Stimulated activated CD4-positive, alpha-beta T cell treated with anti-CD3 and anti-CD28 coated beads, TNF-alpha, amount 100 ng/mL, for 48 hours (primary cell): Measurements from ENCODE around the gene ANKRD39.

Experiments used
- DNase-seq, 3 donors: peaks; one replicate each; pipeline ENCODE4 v3.0.0-alpha.2; 2020; ENCODE audit warnings: low read depth in 3 of 3

The ANKRD39 gene

DNA sequence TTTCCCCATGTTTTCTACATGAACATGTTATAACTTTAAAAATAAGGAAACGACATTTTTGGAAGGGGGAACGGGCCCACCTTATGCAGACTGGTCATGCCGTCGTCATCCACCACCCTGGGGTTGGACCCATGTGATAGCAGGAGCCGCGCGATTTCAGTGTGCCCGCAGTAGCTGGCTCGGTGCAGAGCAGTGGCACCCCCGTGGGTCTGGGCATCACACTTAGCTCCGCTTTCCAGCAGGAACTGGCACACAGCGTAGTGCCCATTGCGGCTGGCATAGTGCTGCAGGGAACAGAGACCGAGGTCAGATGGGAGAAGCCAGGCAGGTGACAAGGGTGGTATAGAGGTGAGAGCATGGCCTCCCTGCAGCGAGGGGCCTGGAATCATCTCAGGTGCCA is 4.5 kb downstream of the ANKRD39 start:
- no peak for DNase-seq

DNA sequence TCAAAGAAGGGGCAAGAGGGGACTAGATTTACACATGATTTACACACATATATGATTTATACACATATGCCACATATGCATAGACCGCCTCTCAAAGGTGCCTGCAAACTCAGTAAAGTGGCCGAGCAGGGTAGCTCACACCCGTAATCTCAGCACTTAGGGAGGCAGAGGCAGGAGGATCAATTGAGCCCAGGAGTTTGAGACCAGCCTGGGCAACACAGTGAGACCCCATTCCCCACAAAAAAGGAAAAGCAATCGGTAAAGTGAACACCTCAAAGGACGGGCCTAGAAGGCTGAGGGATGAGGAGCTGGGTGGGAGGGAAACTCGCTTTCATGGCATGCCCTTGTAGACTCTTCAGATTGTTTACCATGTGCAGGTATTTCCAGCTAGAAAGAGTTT is 5.1 kb downstream of the ANKRD39 start:
- no peak for DNase-seq

DNA sequence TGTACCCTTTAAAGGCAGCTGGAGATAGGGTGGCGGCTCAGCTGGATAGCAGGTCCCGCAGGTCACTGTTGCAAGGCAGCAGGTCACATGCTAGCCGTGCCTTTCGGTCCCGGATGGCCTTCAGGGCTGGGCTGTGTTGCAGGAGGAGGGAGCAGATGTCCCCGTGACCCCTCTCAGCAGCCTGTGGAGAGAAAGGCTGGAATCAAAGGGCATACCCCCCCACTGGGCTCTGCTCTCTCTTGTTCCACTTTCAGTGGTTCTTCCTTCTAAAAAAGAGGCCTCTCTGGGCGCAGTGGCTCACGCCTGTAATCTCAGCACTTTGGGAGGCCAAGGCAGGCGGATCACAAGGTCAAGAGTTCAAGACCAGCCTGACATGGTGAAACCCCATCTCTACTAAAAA is 9.6 kb downstream of the ANKRD39 start:
- DNase-seq, result no peak

DNA sequence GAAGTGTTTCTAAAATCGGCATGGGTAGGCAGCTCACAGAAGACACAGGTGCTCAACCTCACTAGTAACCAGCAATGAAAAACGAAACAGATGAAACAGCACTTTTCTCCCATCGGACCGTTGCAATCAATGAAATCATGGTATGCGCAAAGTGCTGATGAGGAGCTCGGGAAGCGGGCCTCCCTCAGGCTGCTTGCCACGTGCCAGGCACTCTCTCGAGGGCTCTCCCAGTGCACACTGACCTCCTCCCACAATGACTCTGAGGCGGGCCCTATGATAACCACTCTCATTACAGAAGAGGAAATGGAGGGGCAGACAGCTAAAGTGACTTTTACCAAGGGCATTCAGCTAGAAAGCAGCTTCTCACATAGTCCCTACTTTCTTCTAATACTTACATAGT is 10.2 kb downstream of the ANKRD39 start:
- no peak for DNase-seq

DNA sequence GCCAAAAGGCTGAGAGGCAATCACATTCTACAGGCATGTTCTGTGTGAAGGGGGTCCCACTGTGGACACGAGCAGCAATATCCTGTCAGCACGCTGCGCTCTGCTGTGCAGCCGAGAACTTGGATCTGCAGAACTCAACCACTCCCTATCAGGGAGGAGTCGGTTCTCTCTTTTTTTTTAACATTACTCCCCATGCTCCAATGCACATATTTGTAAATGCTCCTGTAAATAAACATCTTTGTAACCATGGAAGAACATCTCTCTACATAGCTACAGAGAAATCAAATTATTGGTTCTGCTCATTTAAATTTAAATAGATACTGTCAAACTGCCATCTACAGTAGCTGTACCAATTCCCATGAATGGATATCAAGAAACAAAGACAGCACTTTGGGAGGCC is 11.0 kb downstream of the ANKRD39 start:
- DNase-seq, result no peak

DNA sequence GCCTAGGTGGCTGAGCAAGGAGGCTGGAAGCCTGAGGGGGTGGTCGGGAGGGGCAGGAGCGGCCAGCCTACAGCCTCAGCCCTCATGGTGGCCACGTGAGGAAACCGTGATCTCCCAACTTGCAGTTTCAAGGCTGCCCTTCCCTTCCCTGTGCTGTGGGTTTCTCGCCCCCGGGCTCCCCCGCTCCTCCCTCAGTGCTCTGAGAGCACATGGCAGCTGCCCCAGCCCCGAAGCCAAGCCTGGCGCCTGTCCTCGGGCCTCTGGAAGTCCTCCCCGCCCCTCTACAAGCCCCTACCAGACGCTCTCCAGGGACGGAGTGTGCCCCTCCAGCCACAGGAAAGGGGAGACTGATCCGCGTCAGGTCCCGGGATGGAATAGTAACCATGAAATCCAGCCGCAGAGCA is 13.4 kb downstream of the ANKRD39 start:
- DNase-seq, result no peak

DNA sequence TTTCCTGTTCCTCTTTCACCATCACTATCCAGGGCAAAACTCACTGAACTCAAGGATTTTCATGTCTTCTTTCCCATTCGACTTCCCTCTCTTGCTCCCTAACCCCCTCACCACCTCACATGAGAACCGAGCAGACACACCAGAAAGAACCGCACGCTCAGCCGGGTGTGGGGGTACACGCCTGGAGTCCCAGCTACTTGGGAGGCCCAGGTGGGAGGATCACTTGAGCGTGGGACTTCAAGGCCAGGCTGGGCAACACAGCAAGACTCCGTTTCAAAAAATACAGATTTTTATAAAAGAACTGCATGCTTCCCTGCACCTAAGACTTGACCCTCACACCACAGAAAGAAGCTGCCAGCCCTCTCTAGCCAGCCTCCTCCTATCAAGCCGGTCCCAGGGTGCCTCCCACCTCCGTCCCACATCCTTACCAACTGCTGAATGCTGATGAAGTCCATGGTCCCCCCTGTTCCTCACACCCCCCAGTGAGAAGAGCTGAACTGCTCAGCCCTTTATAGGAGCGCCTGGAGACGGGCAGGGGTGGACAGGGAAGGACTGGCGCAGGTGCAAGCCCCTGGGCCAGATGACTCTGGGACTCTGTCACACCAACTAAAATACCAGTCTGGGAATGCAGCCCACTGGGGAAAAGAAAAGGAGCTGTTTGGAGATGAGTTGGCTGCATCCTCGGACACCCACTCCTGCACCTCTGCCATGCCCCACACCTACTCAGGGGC is 14.1 kb downstream of the ANKRD39 start, which contains the start of gene ANKRD23:
TSS of gene ANKRD23 (minus strand) at position 484 of the 731 bp plus-strand sequence. CDS start at position 455, 29 bp downstream.
- no peak for DNase-seq

DNA sequence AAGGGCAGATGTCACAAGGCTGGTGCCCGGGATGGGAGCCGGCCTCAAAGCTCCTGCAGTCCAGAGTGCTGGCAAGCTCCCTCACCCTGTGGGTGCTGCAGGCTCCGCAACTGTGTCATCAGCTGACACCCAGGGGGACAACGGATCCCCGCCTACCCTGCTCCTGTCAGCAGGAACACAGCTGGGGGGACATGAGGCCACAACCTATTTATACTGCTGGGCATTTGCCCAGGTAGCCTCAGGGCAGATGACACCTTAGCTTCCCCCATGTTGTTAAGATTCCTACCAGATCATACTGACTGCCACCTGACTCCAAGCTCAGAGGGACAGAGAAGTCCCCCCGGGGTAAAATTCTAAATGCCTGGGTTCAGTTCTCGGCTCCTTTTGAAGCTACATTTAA is 15.2 kb downstream of the ANKRD39 start:
- DNase-seq, result no peak

DNA sequence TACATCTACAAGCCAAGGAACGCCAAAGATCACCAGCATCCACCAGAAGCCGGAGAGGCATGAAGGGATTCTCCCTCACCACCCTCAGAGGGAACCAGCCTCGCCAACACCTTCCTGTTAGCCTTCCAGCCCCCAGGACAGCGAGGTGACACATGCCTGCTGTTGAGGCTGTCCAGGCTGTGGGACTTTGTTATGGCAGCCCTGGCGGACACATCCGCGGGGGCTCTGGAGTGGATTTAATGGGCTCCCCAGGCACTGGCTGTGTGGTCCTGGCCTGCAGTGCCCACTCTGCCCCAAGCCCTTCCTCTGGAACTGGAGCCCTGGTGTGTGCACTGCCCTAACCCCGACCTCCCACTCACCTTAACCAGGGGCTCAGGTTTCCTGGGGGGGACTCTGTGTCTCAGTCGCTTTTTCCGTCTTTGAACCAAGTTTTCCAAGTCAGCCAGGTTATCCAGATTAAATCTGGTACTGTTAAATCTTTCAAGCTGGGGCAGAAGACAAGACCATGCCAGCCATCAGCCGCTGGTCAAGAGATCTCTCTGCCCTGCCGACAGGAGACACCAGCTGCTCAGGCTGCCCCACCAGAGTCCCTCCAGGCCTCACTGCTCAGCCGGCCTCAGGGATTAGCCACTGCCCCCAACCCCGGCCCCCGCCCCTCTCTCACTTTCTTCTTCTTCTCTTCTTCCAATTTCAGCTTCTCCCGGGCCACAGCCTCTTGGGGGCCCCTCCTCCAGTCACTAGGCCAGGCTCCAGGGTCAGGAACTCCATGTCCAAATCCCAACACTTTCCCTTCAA is 15.9 kb downstream of the ANKRD39 start:
- no peak for DNase-seq

DNA sequence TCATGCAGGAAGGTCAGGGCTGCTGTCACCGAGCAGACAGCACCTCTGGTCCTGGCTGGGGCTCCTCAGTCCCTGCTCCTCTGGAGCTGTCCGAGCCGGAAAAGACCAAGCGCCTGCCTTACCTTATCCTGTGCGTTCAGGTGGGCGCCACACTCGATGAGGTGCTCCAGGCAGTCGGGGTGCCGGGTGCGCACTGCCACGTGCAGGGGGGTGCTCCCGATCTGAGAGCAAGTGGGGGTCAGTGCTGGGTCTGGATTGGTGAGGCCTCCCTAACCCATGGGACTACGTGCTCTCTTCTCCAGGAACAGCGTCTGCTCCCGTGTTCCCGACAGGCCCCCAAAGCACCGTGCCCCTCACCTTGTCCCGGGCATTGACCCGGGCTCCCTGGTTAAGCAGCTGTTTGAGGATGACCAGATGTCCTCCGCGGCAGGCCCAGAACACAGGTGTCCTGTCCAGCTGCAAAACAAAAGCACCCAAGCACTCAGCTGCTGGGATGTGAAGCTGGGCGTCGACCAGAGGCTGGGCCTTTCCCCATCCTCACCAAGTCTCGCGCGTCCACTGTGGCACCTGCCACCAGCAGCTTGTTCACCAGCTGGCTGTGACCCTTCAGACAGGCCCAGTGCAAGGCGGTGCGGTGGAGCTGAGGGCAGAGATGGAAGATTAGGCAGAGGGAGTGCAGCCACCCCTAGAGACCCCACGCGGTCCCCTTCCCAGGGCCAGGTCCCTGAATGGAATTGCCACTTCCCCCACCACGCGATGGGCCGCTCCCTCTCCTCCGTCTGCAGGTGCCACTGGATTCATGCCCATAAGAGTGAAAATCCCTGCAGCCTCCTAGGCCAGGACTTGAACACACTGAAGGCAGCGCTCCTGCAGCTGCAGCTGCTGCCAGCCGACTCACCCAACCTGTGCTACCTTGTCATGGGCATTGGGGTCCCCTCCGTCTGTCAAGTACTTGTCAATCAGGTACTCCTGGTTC is 17.7 kb downstream of the ANKRD39 start:
- DNase-seq, result no peak

DNA sequence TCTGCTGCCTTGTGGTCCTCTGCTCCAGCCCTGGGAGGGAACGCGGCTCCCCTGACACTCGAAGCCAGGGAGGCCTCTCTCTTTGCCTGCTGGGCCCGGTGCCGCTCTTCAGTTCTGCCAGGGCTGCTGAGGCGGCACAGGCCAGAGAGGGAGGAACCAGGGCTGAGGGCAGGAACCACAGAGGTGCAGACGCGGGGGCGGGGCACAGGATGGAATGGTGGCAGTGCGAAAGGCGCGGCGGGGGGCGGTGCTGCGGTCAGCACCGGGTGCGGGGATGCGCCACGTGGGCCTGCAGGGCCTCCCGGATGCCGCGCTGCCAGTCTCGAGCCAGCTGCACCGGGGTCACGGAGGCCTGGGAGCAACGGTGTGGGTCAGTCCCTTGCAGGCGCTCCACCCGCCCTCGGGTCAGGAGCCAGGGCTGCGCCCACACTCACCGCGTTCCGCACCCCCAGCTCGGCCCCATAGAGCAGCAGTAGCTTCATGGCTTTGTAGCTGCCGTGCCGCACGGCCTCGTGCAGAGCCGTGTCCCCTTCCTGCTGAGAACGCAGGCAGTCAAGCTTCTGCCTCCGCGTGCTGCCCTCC is 18.4 kb downstream of the ANKRD39 start:
- DNase-seq, result peak; percentile 59 to 75 (median 62)

DNA sequence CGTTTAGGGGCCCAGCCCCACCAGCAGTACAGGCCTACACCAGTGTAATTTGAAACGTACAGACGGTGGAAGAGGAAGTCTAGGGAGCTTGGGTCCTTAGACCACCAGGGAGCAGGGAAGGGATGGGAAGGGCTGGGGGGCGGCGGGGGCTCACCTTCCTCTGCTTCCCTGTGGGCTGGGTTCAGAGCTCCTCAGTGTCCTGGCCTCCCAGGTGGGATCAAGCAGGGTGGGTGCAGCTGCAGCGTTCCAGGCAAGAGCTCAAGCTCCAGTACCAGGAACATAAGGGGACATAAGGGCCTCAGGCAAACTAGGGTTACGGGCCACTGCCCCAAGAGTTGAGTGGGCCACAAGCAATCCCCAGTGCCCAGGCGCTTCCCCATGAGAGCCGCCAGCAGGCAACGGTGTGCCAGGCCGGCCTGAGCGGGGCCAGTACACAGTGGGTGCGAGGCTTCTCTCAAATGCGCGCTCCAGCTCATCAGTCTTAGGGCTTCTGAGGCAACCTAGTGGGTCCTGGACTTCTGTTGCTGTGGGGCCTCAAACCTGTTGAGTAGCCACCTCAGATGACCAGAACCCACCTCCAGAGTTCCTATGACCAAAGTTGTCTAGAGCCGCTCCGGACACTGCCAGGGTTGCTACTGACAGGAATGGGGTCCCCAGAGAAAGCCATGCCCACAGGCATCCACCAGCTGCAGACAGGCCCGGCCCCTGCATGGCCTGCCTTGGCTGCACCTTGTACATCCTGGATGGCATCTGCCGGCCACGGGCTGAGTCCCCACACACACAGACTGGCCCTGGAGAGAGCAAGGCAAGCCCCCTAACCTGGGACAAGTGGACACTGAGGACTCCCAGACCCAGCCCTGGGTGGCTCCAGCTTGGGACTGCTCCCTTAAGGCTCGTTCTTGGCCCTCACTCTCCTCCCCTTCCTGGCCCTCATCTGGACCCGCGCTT is 19.2 kb downstream of the ANKRD39 start:
- DNase-seq, result no peak

DNA sequence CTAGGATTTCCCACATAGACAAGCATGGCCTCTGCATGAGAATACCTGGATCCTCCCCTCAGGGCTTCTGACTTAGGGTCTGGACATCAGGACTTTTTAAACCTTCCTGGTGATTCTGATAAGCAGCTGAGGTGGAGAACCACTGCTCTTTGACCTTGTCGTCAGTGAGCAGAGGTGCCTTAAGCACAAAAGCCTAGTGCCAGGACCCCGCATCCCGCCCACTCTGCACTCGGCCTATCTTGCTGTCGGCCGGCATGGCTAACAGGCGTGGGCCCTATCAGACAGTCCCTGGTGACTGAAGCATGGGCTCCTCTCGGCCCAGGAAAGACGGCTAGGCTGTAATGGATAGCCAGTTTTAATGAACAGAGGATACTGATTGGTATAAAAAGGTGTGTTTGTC is 20.2 kb downstream of the ANKRD39 start:
- DNase-seq, result no peak

DNA sequence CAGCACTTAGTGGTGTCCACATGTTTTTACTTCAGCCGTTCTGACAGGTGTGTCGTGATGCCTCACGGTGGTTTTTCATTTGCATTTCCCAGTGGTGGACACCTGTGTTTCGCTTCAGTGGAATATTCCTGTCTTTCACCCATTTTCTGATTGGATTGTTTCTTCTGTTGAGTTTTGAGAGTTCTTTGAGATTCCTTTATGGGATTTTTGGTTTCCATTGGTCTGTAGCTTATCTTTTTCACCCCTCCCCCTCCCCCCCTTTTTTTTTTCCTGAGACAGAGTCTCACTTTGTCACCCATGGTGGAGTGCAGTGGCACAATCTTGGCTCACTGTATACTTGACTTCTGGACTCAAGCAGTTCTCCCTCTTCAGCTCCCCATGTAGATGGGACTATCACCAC is 22.0 kb downstream of the ANKRD39 start:
- no peak for DNase-seq

DNA sequence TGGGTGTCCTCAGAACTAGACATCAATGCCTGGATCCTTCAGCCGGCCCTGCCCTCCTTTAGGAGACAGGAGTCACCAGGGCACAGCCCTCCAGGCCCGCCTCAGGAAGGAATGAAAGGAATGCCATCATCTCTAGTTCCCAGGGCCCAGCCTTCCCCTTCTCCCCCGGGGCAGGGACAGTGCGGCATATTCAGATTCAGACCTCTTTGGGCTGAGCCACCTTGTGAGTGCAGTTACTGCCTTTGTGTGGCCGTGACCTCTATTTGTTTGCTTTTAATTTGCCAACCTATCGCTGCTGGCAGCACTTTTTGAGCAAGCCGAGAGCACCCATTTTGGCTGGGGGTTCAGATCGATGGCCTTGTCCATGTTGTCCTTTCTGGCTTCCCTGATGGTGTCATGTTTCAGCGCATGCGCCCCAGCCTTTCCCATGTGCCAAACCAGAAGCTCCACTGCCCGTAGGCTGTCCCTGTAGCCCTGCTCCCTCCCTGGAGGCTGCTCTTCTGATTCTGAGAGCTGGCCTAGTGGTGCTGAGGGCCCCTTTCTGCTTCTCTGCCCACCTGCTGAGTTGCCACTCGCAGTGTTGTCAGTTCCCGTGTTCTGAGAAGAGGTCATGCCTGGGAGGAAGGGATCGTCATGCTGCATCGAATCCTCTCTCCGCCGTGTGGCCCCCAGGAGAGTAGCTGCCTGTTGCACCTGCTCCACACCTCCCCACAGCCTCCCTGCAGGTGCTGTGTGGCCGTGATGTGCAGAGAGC is 24.9 kb downstream of the ANKRD39 start:
- no peak for DNase-seq

DNA sequence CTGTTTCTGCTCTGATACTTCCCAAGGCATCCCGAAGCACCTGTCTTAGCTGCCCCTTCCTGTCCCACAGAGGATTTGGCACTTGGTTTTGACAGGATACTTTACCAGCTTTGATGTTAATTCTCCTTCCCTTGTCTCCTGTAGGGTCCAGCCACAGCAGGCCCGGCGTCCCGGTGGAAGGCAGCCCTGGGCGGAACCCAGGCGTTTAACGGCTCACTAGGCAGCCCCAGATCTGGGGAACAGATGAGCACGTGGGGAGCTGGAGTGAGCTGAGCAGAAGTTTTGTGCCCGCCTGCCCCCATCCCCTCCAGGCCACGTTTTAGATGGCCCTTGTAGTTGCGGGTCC is 25.4 kb downstream of the ANKRD39 start:
- DNase-seq, result no peak

DNA sequence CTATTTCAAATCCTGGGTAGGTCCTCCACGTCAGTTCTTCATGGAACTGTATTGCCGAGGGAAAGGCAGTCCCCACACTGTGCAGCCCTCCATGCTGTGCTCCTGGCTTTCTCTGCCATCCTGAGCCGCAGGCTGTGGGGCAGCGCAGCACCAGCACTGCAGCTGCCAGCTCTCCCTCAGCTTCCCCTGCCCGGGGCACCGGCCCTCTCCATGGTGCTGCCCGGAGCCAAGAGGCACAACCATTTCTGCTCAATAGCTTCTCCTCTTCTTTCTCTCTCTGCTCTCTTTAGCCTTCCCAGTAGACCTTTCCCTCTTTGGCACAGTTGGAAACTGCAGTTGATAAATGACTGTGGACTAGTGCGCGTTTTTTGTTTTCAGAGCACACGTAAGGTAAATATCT is 26.1 kb downstream of the ANKRD39 start:
- DNase-seq, result no peak

DNA sequence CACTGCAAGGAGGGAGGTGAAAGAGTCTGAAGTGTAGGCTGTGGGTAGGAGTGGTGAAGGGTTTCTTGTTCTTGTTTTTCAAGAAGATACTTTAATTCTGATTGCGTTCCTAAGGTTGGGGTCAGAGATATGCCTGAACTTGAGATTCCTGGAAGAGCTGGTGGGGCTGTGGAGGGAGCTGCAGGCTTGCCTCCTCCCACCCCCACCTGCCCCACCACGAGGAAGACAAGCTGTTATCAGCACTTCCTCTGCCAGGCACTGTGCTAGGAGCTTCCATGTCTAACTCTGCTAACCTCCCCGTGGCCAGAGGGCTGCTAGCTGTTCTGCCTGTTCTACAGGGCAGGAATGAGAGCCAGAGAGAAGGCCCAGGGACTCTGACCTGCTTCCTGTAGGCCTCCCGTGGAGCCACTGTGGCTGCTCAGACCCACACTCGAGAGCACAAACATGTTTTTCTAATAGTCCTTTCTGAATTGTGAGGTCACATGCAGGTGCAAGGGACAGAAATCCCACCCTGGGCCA is 27.7 kb downstream of the ANKRD39 start:
- DNase-seq, result no peak

DNA sequence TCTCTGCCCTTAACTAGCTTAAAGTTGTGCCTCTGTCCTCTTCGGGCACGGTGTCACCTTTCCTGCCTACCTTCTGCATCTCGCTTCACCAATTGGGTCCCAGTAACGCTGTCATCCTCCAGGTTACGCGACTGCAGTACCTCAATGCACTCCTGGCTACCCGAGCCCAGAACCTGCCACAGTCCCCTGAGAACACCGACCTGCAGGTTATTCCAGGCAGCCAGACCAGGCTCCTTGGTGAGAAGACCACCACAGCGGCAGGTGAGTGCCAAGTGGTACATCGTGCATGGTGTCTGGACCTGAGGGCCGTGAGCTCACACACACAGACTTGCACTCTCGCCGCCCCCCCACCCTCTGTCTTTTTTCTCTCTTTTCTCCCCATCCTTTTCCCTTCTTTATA is 28.9 kb downstream of the ANKRD39 start:
- DNase-seq, result no peak

DNA sequence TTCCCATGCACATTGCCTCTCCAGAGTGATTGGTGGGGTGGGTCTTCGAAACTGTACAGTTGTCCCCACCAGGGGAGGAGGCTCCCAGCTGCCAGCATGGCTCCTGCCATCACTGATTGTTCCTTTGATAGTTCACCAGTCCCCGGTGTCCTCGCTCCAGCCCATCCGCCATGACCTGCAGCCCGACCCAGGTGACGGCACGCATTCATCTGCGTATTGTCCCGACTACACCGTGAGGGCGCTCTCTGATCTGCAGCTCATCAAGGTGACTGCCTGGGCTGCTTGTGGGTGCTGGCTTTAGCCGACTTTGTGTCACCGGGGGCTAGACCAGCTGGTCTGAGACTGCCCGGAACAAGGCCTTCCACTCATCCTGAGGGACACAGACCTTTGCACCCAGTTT is 29.4 kb downstream of the ANKRD39 start:
- no peak for DNase-seq
